Tibial nerve (tissue), 4 donors: ENCODE results near the gene SEC16A. TPM values are rescaled to one million over a fixed set of nuclear protein-coding genes. Genes with fewer than 3 reads are reported as not detected.

ENCODE experiments used
- DNase-seq, 2 donors: peaks; one replicate each; pipeline ENCODE4 v3.0.0-alpha.2; 2019; ENCODE audit warnings: low spot score in 2 of 2
- H3K27ac ChIP-seq, 4 donors: fragments of 200-600 bp; sonication (generic) in 3 of 4; one replicate each; pipeline ENCODE4 v1.5.1; 2017 to 2019; ENCODE audit warnings: mild to moderate bottlenecking in 1 of 4
- H3K27me3 ChIP-seq, 2 donors: fragments of 200-600 bp; sonication (generic) in 1 of 2; one replicate each; pipeline versions ENCODE4 v1.5.1 to v1.6.0; 2017 to 2019
- H3K36me3 ChIP-seq, 3 donors: fragments of 200-600 bp; sonication (generic); one replicate each; pipeline ENCODE4 v1.5.1; 2018 to 2019
- H3K4me1 ChIP-seq, 4 donors: fragments of 200-600 bp; sonication (generic) in 3 of 4; one replicate each; pipeline ENCODE4 v1.5.1; 2017 to 2019
- H3K4me3 ChIP-seq, 4 donors: fragments of 200-600 bp; sonication (generic) in 3 of 4; one replicate each; pipeline ENCODE4 v1.5.1; 2017 to 2019; ENCODE audit warnings: mild to moderate bottlenecking in 1 of 4, moderate library complexity in 1 of 4
- H3K9me3 ChIP-seq, 4 donors: fragments of 200-600 bp; sonication (generic) in 3 of 4; one replicate each; pipeline ENCODE4 v1.5.1; 2017 to 2019
- CTCF ChIP-seq, 5 experiments: fragments of 200-600 bp in 3 of 5; fragments of 450-650 bp in 2 of 5; sonication (generic) in 3 of 5; IDR thresholded peaks; one replicate each; pipeline ENCODE4 v1.5.1; 2016 to 2019; ENCODE audit warnings: antibody characterized with exemption in 5 of 5, mild to moderate bottlenecking in 3 of 5, moderate library complexity in 2 of 5
- EP300 ChIP-seq, 2 donors: sonication (generic); formaldehyde crosslinking; IDR thresholded peaks; one replicate each; pipeline ENCODE4 v1.6.1; 2017; ENCODE audit warnings: antibody characterized with exemption in 2 of 2, mild to moderate bottlenecking in 1 of 2
- POLR2A ChIP-seq, 2 donors: fragments of 450-650 bp; IDR thresholded peaks; one replicate each; pipeline ENCODE4 v1.6.1; 2017; ENCODE audit warnings: antibody characterized with exemption in 2 of 2, mild to moderate bottlenecking in 2 of 2, moderate library complexity in 2 of 2
- WGBS, 2 donors: methylation state at CpG; one replicate each; pipeline ENCODE4 v1.1.5; 2018; 5-methylcytosine and 5-hydroxymethylcytosine counted together
- total RNA-seq, 4 donors: library from RNA; depleted of rRNA; stranded (reverse); fragments of >200 nt; gene quantifications; one replicate each; pipeline ENCODE4 v1.1.0, GENCODE V29; 2016

Gene SEC16A
- total RNA-seq, 4 donors from 2014 or later: 45.8 to 67.5 (median 47.9) TPM

GRCh38 chr9:136499071-136499934 is 16.5 kb upstream of the SEC16A start:
- Histone ChIP-seq H3K9me3 (no peaks in the 10 kb centered on the region), H3K4me1 (peaks cover 0 to 30% (median 12%) of the 10 kb centered on the region in 4 donors), H3K36me3 (peaks cover 4 to 91% (median 55%) of the 10 kb centered on the region in 3 donors)

GRCh38 chr9:136497916-136498695 is 15.3 kb upstream of the SEC16A start:
- peaks cover 4 to 79% (median 46%) of the 10 kb centered on the region in 3 donors for H3K36me3 ChIP-seq
- peak overlapping the region in 1 of 4 donors; percentile 23 for H3K27ac ChIP-seq
- no peak overlapping the region for H3K4me3 ChIP-seq
- no peaks in the 10 kb centered on the region for H3K27me3 ChIP-seq
- H3K4me1 ChIP-seq: peaks cover 0 to 33% (median 19%) of the 10 kb centered on the region in 4 donors
- no peak for DNase-seq
- TF ChIP-seq CTCF (IDR thresholded peaks at IDR 0.05): no peak
- 84 to 92% methylated on average over 15 to 20 of the region's 28 CpGs for WGBS, 2 donors
- no peaks in the 10 kb centered on the region for H3K9me3 ChIP-seq

More at GRCh38 chr9:136499071-136499934, 16.5 kb upstream of the SEC16A start:
- 83% methylated on average over 29 to 36 of the region's 46 CpGs for WGBS, 2 donors
- DNase-seq: no peak
- TF ChIP-seq EP300 (IDR thresholded peaks at IDR 0.05) (no peak), CTCF (IDR thresholded peaks at IDR 0.05) (no peak), POLR2A (IDR thresholded peaks at IDR 0.05) (no peak)
- Histone ChIP-seq H3K4me3 (no peak overlapping the region), H3K27ac (no peak overlapping the region), H3K27me3 (no peaks in the 10 kb centered on the region)

GRCh38 chr9:136496801-136497620 is 14.2 kb upstream of the SEC16A start:
- Histone ChIP-seq H3K27me3 (no peaks in the 10 kb centered on the region), H3K4me3 (no peak overlapping the region), H3K4me1 (peaks cover 0 to 41% (median 23%) of the 10 kb centered on the region in 4 donors), H3K36me3 (peaks cover 2 to 68% (median 46%) of the 10 kb centered on the region in 3 donors), H3K9me3 (no peaks in the 10 kb centered on the region), H3K27ac (peak overlapping the region in 1 of 4 donors; percentile 85)
- DNase-seq: no peak
- TF ChIP-seq EP300 (IDR thresholded peaks at IDR 0.05): no peak
- no peak for TF ChIP-seq POLR2A (IDR thresholded peaks at IDR 0.05)
- TF ChIP-seq CTCF (IDR thresholded peaks at IDR 0.05): no peak
- 87 to 90% methylated on average over 25 to 37 of the region's 56 CpGs for WGBS, 2 donors

GRCh38 chr9:136496181-136496580 is 13.3 kb upstream of the SEC16A start:
- no peaks in the 10 kb centered on the region for H3K9me3 ChIP-seq
- H3K27ac ChIP-seq: peak overlapping the region in 2 of 4 donors; percentile 73 to 85
- TF ChIP-seq EP300 (IDR thresholded peaks at IDR 0.05) (no peak), CTCF (IDR thresholded peaks at IDR 0.05) (no peak), POLR2A (IDR thresholded peaks at IDR 0.05) (no peak)
- peaks cover 0 to 41% (median 23%) of the 10 kb centered on the region in 4 donors for H3K4me1 ChIP-seq
- no peak overlapping the region for H3K4me3 ChIP-seq
- 77 to 81% methylated on average over 14 to 18 of the region's 18 CpGs for WGBS, 2 donors
- H3K27me3 ChIP-seq: no peaks in the 10 kb centered on the region
- no peak for DNase-seq
- H3K36me3 ChIP-seq: peaks cover 2 to 59% (median 41%) of the 10 kb centered on the region in 3 donors
